ENCODE measurements around the gene RSPH6A. TPM values are rescaled to one million over a fixed set of nuclear protein-coding genes. Genes with fewer than 3 reads are reported as not detected.

RSPH6A gene
- total and polyA plus RNA-seq, 2 donors (not counting 1 experiment from before 2014, with no cell fraction given), result 0.17 TPM; not detected in 1

GRCh38 chr19:45773384-45773783 is 41.7 kb downstream of the RSPH6A start:
- Histone ChIP-seq H3K27ac (ENCODE audit: insufficient read depth, low read length) (no peak overlapping the region), H3K27me3 (ENCODE audit: control insufficient read depth, insufficient read depth, low read length) (no peaks in the 10 kb centered on the region), H3K9ac (ENCODE audit: insufficient read depth, low read length) (no peak overlapping the region), H3K4me3 (replicated peaks in 1 of 4; ENCODE audit: control extremely low read depth in 1 of 4, insufficient read depth in 1 of 4, low read depth in 3 of 4, low read length in 4 of 4) (no peak overlapping the region), H4K20me1 (ENCODE audit: control insufficient read depth, extremely low read depth, insufficient read depth, low read length) (no peaks in the 10 kb centered on the region), H3K9me3 (ENCODE audit: control insufficient read depth, insufficient read depth, low read depth, low read length) (no peaks in the 10 kb centered on the region), H3K79me2 (ENCODE audit: control insufficient read depth, insufficient read depth, low read length) (no peaks in the 10 kb centered on the region), H2AFZ (ENCODE audit: low read length) (no peak overlapping the region), H3K4me2 (ENCODE audit: extremely low read depth, insufficient read depth, low read length) (no peak overlapping the region), H3K4me1 (ENCODE audit: control insufficient read depth, extremely low read depth, insufficient read depth, low read length) (peaks cover 4% of the 10 kb centered on the region), H3K36me3 (ENCODE audit: control insufficient read depth, insufficient read depth, low read length) (peaks cover 27% of the 10 kb centered on the region)
- no peak for TF ChIP-seq EZH2 (IDR thresholded peaks at IDR 0.05; ENCODE audit: low read length, missing control alignments)
- no peak for TF ChIP-seq CTCF (conservative IDR thresholded peaks at IDR 0.05 in 1 of 2, IDR thresholded peaks at IDR 0.05 in 1 of 2; ENCODE audit: low read depth in 1 of 2, low read length in 2 of 2)
- no peak for DNase-seq (ENCODE audit: low read depth in 2 of 2)

- Histone ChIP-seq H3K9ac (ENCODE audit: insufficient read depth, low read length) (no peak overlapping the region), H3K79me2 (ENCODE audit: control insufficient read depth, insufficient read depth, low read length) (no peaks in the 10 kb centered on the region), H3K36me3 (ENCODE audit: control insufficient read depth, insufficient read depth, low read length) (peaks cover 26% of the 10 kb centered on the region), H3K4me1 (ENCODE audit: control insufficient read depth, extremely low read depth, insufficient read depth, low read length) (peaks cover 4% of the 10 kb centered on the region), H3K27ac (ENCODE audit: insufficient read depth, low read length) (no peak overlapping the region), H3K9me3 (ENCODE audit: control insufficient read depth, insufficient read depth, low read depth, low read length) (no peaks in the 10 kb centered on the region), H4K20me1 (ENCODE audit: control insufficient read depth, extremely low read depth, insufficient read depth, low read length) (no peaks in the 10 kb centered on the region), H3K27me3 (ENCODE audit: control insufficient read depth, insufficient read depth, low read length) (no peaks in the 10 kb centered on the region), H3K4me3 (replicated peaks in 1 of 4; ENCODE audit: control extremely low read depth in 1 of 4, insufficient read depth in 1 of 4, low read depth in 3 of 4, low read length in 4 of 4) (no peak overlapping the region), H2AFZ (ENCODE audit: low read length) (no peak overlapping the region), H3K4me2 (ENCODE audit: extremely low read depth, insufficient read depth, low read length) (no peak overlapping the region)
- DNase-seq (ENCODE audit: low read depth in 2 of 2), result no peak
- TF ChIP-seq CTCF (conservative IDR thresholded peaks at IDR 0.05 in 1 of 2, IDR thresholded peaks at IDR 0.05 in 1 of 2; ENCODE audit: low read depth in 1 of 2, low read length in 2 of 2), result no peak
- TF ChIP-seq EZH2 (IDR thresholded peaks at IDR 0.05; ENCODE audit: low read length, missing control alignments), result no peak
These were observed 42.2 kb downstream of the RSPH6A start for GRCh38 chr19:45772912-45773311.

GRCh38 chr19:45772130-45772840 is 42.8 kb downstream of the RSPH6A start:
- Histone ChIP-seq H3K9ac (ENCODE audit: insufficient read depth, low read length) (no peak overlapping the region), H3K4me3 (replicated peaks in 1 of 4; ENCODE audit: control extremely low read depth in 1 of 4, insufficient read depth in 1 of 4, low read depth in 3 of 4, low read length in 4 of 4) (no peak overlapping the region), H3K36me3 (ENCODE audit: control insufficient read depth, insufficient read depth, low read length) (peaks cover 20% of the 10 kb centered on the region), H4K20me1 (ENCODE audit: control insufficient read depth, extremely low read depth, insufficient read depth, low read length) (no peaks in the 10 kb centered on the region), H3K9me3 (ENCODE audit: control insufficient read depth, insufficient read depth, low read depth, low read length) (no peaks in the 10 kb centered on the region), H3K4me1 (ENCODE audit: control insufficient read depth, extremely low read depth, insufficient read depth, low read length) (peaks cover 4% of the 10 kb centered on the region), H3K27me3 (ENCODE audit: control insufficient read depth, insufficient read depth, low read length) (no peaks in the 10 kb centered on the region), H3K4me2 (ENCODE audit: extremely low read depth, insufficient read depth, low read length) (no peak overlapping the region), H3K27ac (ENCODE audit: insufficient read depth, low read length) (no peak overlapping the region), H3K79me2 (ENCODE audit: control insufficient read depth, insufficient read depth, low read length) (no peaks in the 10 kb centered on the region), H2AFZ (ENCODE audit: low read length) (no peak overlapping the region)
- DNase-seq (ENCODE audit: low read depth in 2 of 2), result no peak
- TF ChIP-seq EZH2 (IDR thresholded peaks at IDR 0.05; ENCODE audit: low read length, missing control alignments) (no peak), CTCF (conservative IDR thresholded peaks at IDR 0.05 in 1 of 2, IDR thresholded peaks at IDR 0.05 in 1 of 2; ENCODE audit: low read depth in 1 of 2, low read length in 2 of 2) (no peak)

Measured in fibroblast of lung (primary cell).